GM23248 (cell line): ENCODE measurements around the gene LPP. TPM values are rescaled to one million over a fixed set of nuclear protein-coding genes. Genes with fewer than 3 reads are reported as not detected.

ENCODE experiments used
- DNase-seq: peaks from one replicate; pipeline ENCODE4 v3.0.0-alpha.2; 2015
- H2AFZ ChIP-seq: fragments of 200-600 bp; sonication (generic); 2 replicates; pipeline ENCODE4 v1.6.1; 2016; ENCODE audit warnings: antibody characterized with exemption
- H3F3A ChIP-seq: fragments of 200-600 bp; sonication (generic); 2 replicates; pipeline ENCODE4 v1.6.1; 2016; ENCODE audit warnings: mild to moderate bottlenecking, antibody characterized with exemption, mixed run types; ENCODE audit not compliant: insufficient read depth
- H3K27ac ChIP-seq: fragments of 200-600 bp; sonication (generic); 2 replicates; pipeline ENCODE4 v1.5.1; 2016; ENCODE audit warnings: mild to moderate bottlenecking
- H3K27me3 ChIP-seq: fragments of 200-600 bp; sonication (generic); replicated peaks from 2 replicates; pipeline ENCODE4 v1.6.1; 2016; ENCODE audit warnings: mild to moderate bottlenecking; ENCODE audit not compliant: insufficient read depth
- H3K36me3 ChIP-seq: fragments of 200-600 bp; sonication (generic); 2 replicates; pipeline ENCODE4 v1.6.1; 2016; ENCODE audit warnings: low read depth, mild to moderate bottlenecking
- H3K4me1 ChIP-seq: fragments of 200-600 bp; sonication (generic); 2 replicates; pipeline ENCODE4 v1.6.1; 2016; ENCODE audit warnings: mild to moderate bottlenecking; ENCODE audit not compliant: insufficient read depth
- H3K4me2 ChIP-seq: fragments of 200-600 bp; sonication (generic); one replicate; pipeline ENCODE4 v1.6.1; 2016; ENCODE audit warnings: mild to moderate bottlenecking; ENCODE audit not compliant: unreplicated experiment
- H3K4me3 ChIP-seq: fragments of 200-600 bp; sonication (generic); 2 replicates; pipeline ENCODE4 v1.5.1; 2016; ENCODE audit warnings: mild to moderate bottlenecking
- H3K79me2 ChIP-seq: fragments of 200-600 bp; sonication (generic); 2 replicates; pipeline ENCODE4 v1.6.1; 2016; ENCODE audit warnings: mild to moderate bottlenecking; ENCODE audit not compliant: insufficient read depth
- H3K9ac ChIP-seq: fragments of 200-600 bp; sonication (generic); 2 replicates; pipeline ENCODE4 v1.6.1; 2016; ENCODE audit warnings: mild to moderate bottlenecking
- H3K9me2 ChIP-seq: fragments of 200-600 bp; sonication (generic); 2 replicates; pipeline ENCODE4 v1.6.1; 2016; ENCODE audit warnings: mixed run types, mild to moderate bottlenecking, moderate library complexity; ENCODE audit not compliant: insufficient read depth
- H3K9me3 ChIP-seq: fragments of 200-600 bp; sonication (generic); one replicate; pipeline ENCODE4 v1.6.1; 2017; ENCODE audit warnings: low read depth
- H4K20me1 ChIP-seq: fragments of 200-600 bp; sonication (generic); 2 replicates; pipeline ENCODE4 v1.6.0; 2016; ENCODE audit not compliant: insufficient read depth
- EZH2 ChIP-seq: fragments of 200-600 bp; sonication (generic); IDR thresholded peaks from 2 replicates; pipeline ENCODE4 v1.6.1; 2018; ENCODE audit warnings: antibody characterized with exemption, mild to moderate bottlenecking; ENCODE audit not compliant: insufficient read depth, poor library complexity, severe bottlenecking
- EZH2phosphoT487 ChIP-seq: fragments of 200-600 bp; sonication (generic); IDR thresholded peaks from 2 replicates; pipeline ENCODE4 v1.6.1; 2018; ENCODE audit warnings: antibody characterized with exemption, moderate library complexity, mild to moderate bottlenecking, low read depth; ENCODE audit not compliant: insufficient read depth
- WGBS, 2 experiments: methylation state at CpG; one replicate each; pipeline ENCODE4 v1.1.6; 2015 to 2017; ENCODE audit warnings: low lambda C conversion rate in 2 of 2, low coverage in 1 of 2; ENCODE audit errors: missing lambda C conversion rate in 2 of 2; 5-methylcytosine and 5-hydroxymethylcytosine counted together
- in situ Hi-C: fragments of 300-500 bp; cut with MboI; formaldehyde crosslinking; loops from 2 replicates; pipeline ENCODE4 v1.15.0; 2020
- polyA plus RNA-seq: library from polyadenylated mRNA; unstranded; fragments of >200 nt; fragmentation: Nextera tagmentation; extraction: Ambion mirVana; gene quantifications from 2 replicates; pipeline ENCODE4 v1.2.1, GENCODE V29; 2016
- total RNA-seq: library from RNA; depleted of rRNA; stranded (reverse); fragments of >200 nt; shearing (Covaris generic); gene quantifications from 2 replicates; pipeline ENCODE4 v1.2.3, GENCODE V29; 2014

LPP gene
- total and polyA plus RNA-seq, 2 experiments from 2014 or later = 42.8 to 61.7 TPM

DNA sequence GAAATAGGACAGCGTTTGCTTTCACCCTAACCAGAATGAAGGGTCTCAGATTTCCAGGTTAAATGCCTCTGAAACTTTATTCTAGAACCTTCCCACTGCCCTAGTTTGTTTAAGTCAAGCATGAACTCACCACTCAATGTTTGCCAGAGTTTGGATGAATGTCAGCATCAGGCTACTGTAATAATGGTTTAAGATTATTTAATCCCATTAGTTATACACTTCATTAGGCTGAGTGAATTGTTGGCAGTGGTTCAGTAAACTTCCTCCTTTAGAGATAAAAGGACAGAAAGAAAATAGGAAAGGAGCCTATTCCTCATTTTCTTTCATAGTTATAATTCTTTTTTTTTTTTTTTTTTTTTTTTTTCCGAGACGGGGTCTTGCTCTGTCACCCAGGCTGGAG lies 615.9 kb downstream of the LPP start:
- in situ Hi-C loops = no loop called here
- Histone ChIP-seq H3K27ac (no peak overlapping the region), H3K79me2 (peaks cover 21% of the 10 kb centered on the region; the same call in 1 of the 2 replicates), H3K9me3 (no peaks in the 10 kb centered on the region), H4K20me1 (no peaks in the 10 kb centered on the region), H3K4me2 (no peak overlapping the region), H3K4me1 (no peaks in the 10 kb centered on the region), H3K4me3 (no peak overlapping the region), H3K9me2 (no peaks in the 10 kb centered on the region), H3K9ac (no peak overlapping the region), H3K27me3 (no peaks in the 10 kb centered on the region), H2AFZ (no peak overlapping the region), H3F3A (0 out of 2 replicates have a peak, but pooled peaks cover 4% of the 10 kb centered on the region), H3K36me3 (no peaks in the 10 kb centered on the region)
- DNase-seq = no peak
- TF ChIP-seq EZH2phosphoT487 (no peak), EZH2 (no peak)
- 95 to 100% methylated on average over 2 to 3 of the region's 3 CpGs for WGBS, 2 experiments

DNA sequence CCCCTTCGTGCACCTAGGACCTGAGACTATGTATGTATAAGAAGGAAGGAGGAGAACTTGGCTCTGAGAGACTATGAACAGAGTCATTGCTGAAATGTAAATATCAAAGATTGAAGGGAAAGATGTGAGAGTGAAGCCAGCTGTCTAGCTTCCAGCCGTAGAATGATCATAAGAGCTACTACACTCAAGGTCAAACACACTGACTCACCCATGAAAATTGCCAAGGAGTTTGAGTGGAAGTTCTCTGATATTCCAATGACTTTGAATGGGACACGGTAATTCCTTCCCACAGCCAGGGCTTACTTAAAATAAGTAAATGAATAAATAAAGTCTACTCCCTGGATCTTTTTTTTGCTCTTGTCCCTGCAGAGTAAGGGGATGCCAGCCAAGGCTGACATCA lies 618.9 kb downstream of the LPP start:
- Histone ChIP-seq H3K4me3 (no peak overlapping the region), H3K9ac (no peak overlapping the region), H3K9me3 (no peaks in the 10 kb centered on the region), H3K79me2 (peaks cover 22% of the 10 kb centered on the region; the same call in 1 of the 2 replicates), H3K4me2 (peak overlapping the region; percentile 24), H3K9me2 (no peaks in the 10 kb centered on the region), H3K27ac (no peak overlapping the region), H4K20me1 (no peaks in the 10 kb centered on the region), H2AFZ (no peak overlapping the region), H3F3A (peaks cover 17% of the 10 kb centered on the region), H3K4me1 (peaks cover 16% of the 10 kb centered on the region), H3K27me3 (no peaks in the 10 kb centered on the region), H3K36me3 (no peaks in the 10 kb centered on the region)
- in situ Hi-C loops = no loop called here
- peak; percentile 65 for DNase-seq
- WGBS, 2 experiments = 55 to 66% methylated on average over 3 of the region's 3 CpGs
- TF ChIP-seq EZH2 = no peak
- no peak for TF ChIP-seq EZH2phosphoT487

DNA sequence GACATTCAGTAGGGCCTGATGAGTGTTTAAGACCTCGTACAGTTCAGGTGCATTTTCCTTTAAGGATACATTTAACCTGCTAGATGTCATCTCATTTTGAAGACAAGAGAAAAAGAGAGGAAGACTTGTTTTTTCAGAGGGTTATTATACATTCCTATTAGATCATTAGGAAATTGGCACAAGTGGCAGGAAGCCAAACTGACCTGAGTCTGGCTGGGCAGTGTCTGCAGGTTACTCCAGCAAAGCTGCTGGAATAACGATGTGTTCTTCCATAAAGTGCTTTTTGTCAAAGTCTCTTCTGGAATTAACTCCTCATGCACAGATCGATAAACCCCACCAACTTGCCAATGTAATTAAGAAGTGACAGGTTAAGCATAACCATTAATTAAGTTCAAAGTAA lies 621.5 kb downstream of the LPP start:
- in situ Hi-C loops = no loop called here
- no peak overlapping the region for H3K9ac ChIP-seq
- H3K9me2 ChIP-seq = no peaks in the 10 kb centered on the region
- H3K27me3 ChIP-seq = no peaks in the 10 kb centered on the region
- peaks cover 34% of the 10 kb centered on the region for H3K79me2 ChIP-seq
- no peak overlapping the region for H3K4me2 ChIP-seq
- 98% methylated on average over 3 of the region's 3 CpGs for WGBS, 2 experiments
- no peak overlapping the region for H3K4me3 ChIP-seq
- no peaks in the 10 kb centered on the region for H3K36me3 ChIP-seq
- no peaks in the 10 kb centered on the region for H4K20me1 ChIP-seq
- H3K9me3 ChIP-seq = no peaks in the 10 kb centered on the region
- peaks cover 17% of the 10 kb centered on the region for H3F3A ChIP-seq
- H3K4me1 ChIP-seq = peaks cover 22% of the 10 kb centered on the region
- TF ChIP-seq EZH2 = no peak
- TF ChIP-seq EZH2phosphoT487 = no peak
- no peak overlapping the region for H3K27ac ChIP-seq
- DNase-seq = no peak
- no peak overlapping the region for H2AFZ ChIP-seq

DNA sequence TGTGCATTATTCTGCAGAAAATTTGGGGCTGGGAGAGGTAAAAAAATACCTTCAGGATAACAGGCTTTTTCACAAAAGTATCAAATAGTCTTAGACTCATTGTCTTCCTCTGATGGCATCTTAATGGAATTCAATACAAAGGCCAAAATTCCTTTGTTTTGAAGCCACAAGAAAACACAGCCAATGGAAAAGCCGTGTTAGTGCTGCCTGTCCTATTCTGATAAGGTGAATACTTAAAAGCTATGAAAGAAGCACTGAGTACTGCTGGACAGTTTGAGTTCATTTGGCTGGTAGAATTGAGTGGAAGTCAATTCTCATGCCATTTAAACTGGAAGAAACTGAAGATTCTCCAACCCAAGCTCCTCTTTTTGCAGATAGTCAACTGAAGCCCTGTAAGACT lies 622.5 kb downstream of the LPP start:
- Histone ChIP-seq H3F3A (peaks cover 17% of the 10 kb centered on the region), H3K4me3 (no peak overlapping the region), H3K36me3 (no peaks in the 10 kb centered on the region), H3K9me2 (no peaks in the 10 kb centered on the region), H3K79me2 (peaks cover 34% of the 10 kb centered on the region), H3K4me2 (peak overlapping the region; percentile 56), H3K9me3 (no peaks in the 10 kb centered on the region), H3K9ac (no peak overlapping the region), H2AFZ (no peak overlapping the region), H4K20me1 (no peaks in the 10 kb centered on the region), H3K27ac (no peak overlapping the region), H3K4me1 (peaks cover 24% of the 10 kb centered on the region), H3K27me3 (no peaks in the 10 kb centered on the region)
- in situ Hi-C loops = no loop called here
- TF ChIP-seq EZH2 (no peak), EZH2phosphoT487 (no peak)
- WGBS, 2 experiments = 0 to 6% methylated on average over 1 of the region's 1 CpG
- peak; percentile 73 for DNase-seq
